NT2/D1 (cell line): ENCODE data around the gene KLHDC10.

Experiments used
- SUZ12 ChIP-seq: IDR thresholded peaks from 2 replicates; pipeline ENCODE4 v1.6.1; 2011; ENCODE audit not compliant: insufficient read length, insufficient read depth; ENCODE audit errors: extremely low read depth
- ZNF274 ChIP-seq: IDR thresholded peaks from 2 replicates; pipeline ENCODE4 v1.6.1; 2011; ENCODE audit warnings: mild to moderate bottlenecking, low read depth, low read length

DNA sequence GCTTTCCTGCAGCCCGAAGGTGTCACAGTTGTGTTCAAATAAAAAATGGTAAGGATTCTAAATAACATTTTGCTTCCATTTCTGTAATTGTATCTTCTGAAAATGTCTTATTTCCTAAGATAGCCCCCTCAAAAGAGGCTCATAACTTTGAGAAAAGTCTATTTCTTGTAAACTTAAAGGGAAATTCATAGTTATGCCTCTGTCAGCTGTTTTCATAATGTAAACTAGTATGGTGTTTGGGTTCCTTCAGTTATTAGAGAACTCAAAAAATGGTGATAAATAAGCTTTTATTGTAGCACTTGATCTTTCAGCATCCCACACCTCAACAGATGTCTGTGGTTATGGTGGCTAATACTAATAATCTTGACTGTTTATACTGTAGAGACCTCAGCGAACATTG is 57.1 kb downstream of the KLHDC10 start:
- TF ChIP-seq ZNF274 (no peak), SUZ12 (no peak)
